GM19023 (cell line): ENCODE data around the gene BTC.
"Not testable (repeated sequence)": the region's sequence is repeated elsewhere in the genome, so short reads cannot be mapped to it uniquely, and the experiment has no call there.

Experiments
- ATAC-seq: cut with Tn5 transposase; IDR thresholded peaks from one replicate; pipeline ENCODE4 v1.9.1; 2021; ENCODE audit warnings: mild to moderate bottlenecking, moderate library complexity; ENCODE audit not compliant: unreplicated experiment

Gene BTC

GRCh38 chr4:74758551-74759145 is 35.7 kb downstream of the BTC start:
- ATAC-seq: no peak

- ATAC-seq: no peak
These were observed 37.2 kb downstream of the BTC start for GRCh38 chr4:74757136-74757535.

- no peak for ATAC-seq
These were observed 38.8 kb downstream of the BTC start for GRCh38 chr4:74755486-74755885.

- peak; percentile 67 for ATAC-seq
These were observed 40.1 kb downstream of the BTC start for GRCh38 chr4:74754218-74754617.

- no peak for ATAC-seq
These were observed 41.5 kb downstream of the BTC start for GRCh38 chr4:74752798-74753197.

- ATAC-seq: no peak
These were observed 42.5 kb downstream of the BTC start for GRCh38 chr4:74751856-74752255.

- no peak for ATAC-seq
These were observed 43.1 kb downstream of the BTC start for GRCh38 chr4:74751247-74751646.

GRCh38 chr4:74742185-74742584 is 52.1 kb downstream of the BTC start:
- ATAC-seq: no peak

- ATAC-seq: no peak
These were observed 55.7 kb downstream of the BTC start for GRCh38 chr4:74738464-74739143.

GRCh38 chr4:74734995-74735394 is 59.3 kb downstream of the BTC start:
- no peak for ATAC-seq

GRCh38 chr4:74733756-74734155 is 60.6 kb downstream of the BTC start:
- no peak for ATAC-seq

GRCh38 chr4:74724979-74725378 is 69.3 kb downstream of the BTC start:
- no peak for ATAC-seq

- ATAC-seq: no peak
These were observed 77.9 kb downstream of the BTC start for GRCh38 chr4:74716436-74716765.

GRCh38 chr4:74715706-74716435 is 78.5 kb downstream of the BTC start:
- ATAC-seq: no peak

GRCh38 chr4:74714611-74715130 is 79.7 kb downstream of the BTC start:
- no peak for ATAC-seq

GRCh38 chr4:74708135-74708534 is 86.2 kb downstream of the BTC start:
- not testable (repeated sequence) for ATAC-seq
